Measurements from ENCODE around the gene MAG. TPM values are rescaled to one million over a fixed set of nuclear protein-coding genes. Genes with fewer than 3 reads are reported as not detected.

MAG gene
- polyA plus RNA-seq, 1 experiment: not detected

DNA sequence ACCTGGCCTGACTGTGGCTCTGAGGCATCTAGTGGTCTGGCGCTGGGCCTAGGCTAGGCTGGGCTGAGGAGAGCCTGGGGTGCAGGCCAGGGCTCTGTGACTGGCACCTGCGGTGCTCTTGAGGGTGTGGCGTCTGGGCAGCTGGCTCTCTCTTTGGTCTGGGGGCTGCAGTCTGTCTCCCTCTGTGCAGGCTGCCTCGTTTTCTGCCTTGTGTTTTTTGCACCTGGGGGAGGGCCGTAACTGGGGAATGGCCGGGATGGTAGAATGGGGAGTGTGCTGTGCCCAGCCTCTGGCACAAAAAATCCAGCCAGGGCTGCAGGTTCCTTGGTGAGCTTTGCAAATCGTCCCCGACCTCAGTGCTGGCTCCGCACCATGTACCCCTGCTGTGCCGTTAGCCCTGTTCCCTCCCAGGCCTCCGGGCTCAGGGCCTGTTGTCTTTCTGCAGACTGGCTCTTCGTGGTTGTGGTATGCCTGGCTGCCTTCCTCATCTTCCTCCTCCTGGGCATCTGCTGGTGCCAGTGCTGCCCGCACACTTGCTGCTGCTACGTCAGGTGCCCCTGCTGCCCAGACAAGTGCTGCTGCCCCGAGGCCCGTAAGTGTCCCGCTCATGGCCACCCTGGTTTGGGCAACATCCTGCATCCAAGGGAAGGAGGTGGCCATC is 29.7 kb upstream of the MAG start:
- Histone ChIP-seq H3K4me3 (ENCODE audit: low read depth, low read length) (no peak overlapping the region), H3K27me3 (ENCODE audit: control insufficient read depth, insufficient read depth, low read length) (peaks cover 6% of the 10 kb centered on the region), H3K36me3 (ENCODE audit: control insufficient read depth, insufficient read depth, low read length) (peaks cover 2% of the 10 kb centered on the region; the same call in 1 of the 2 replicates)
- DNase-seq (ENCODE audit: low read depth): no peak
- ChIA-PET POLR2A (no interaction called here), CTCF (interaction anchor here (1.5 kb wide), 1 partner anchor 127 kb away, joined by 4 read pairs; the partner anchor contains the start of gene LGI4)
- TF ChIP-seq, protein P1, sequence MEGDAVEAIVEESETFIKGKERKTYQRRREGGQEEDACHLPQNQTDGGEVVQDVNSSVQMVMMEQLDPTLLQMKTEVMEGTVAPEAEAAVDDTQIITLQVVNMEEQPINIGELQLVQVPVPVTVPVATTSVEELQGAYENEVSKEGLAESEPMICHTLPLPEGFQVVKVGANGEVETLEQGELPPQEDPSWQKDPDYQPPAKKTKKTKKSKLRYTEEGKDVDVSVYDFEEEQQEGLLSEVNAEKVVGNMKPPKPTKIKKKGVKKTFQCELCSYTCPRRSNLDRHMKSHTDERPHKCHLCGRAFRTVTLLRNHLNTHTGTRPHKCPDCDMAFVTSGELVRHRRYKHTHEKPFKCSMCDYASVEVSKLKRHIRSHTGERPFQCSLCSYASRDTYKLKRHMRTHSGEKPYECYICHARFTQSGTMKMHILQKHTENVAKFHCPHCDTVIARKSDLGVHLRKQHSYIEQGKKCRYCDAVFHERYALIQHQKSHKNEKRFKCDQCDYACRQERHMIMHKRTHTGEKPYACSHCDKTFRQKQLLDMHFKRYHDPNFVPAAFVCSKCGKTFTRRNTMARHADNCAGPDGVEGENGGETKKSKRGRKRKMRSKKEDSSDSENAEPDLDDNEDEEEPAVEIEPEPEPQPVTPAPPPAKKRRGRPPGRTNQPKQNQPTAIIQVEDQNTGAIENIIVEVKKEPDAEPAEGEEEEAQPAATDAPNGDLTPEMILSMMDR (IDR thresholded peaks at IDR 0.05; ENCODE audit: insufficient read depth, low read depth, low read length): no peak

DNA sequence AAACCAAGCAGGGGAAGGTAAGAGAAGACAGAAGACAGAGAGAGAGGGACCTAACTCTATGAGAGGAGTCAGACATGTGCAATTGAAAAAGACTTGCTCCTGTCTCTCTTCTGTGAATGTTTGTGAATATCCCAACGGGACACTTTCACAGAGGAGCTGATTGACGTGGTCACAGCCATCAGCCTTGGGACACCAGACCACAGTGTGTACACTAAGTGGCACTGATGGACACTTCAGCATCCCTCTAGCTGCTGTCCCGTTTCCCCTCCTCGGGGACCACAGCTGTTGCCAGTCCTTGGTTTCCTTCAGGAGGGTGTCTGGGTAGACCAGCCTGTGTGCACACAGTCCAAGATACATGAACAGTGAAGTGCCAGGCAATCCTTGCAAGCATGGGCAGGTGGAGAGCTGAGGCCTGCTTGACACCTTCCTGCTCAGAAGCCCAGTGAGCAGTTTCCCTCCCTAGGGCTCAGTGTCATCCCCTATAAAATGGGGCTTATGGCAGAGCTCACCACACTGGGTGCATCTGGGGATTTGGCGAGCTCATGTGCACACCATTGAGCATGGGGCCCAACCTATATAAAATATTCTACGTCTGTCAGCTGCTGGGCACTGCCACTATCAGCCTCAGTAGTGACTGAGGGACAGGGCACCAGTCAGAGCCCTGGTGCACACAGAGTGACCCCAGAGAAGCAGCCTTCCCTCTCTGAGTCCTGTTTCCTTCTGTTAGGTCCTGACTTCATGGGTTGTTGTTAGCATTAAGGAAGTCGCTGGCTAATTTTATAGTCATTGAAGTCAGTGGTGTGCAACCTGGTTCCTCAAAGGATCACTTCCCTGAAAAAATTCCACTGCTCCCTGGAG is 27.5 kb upstream of the MAG start:
- Histone ChIP-seq H3K4me3 (ENCODE audit: low read depth, low read length) (no peak overlapping the region), H3K36me3 (ENCODE audit: control insufficient read depth, insufficient read depth, low read length) (peaks cover 2% of the 10 kb centered on the region; the same call in 1 of the 2 replicates), H3K27me3 (ENCODE audit: control insufficient read depth, insufficient read depth, low read length) (peaks cover 2% of the 10 kb centered on the region; the same call in 1 of the 2 replicates)
- ChIA-PET POLR2A (no interaction called here), CTCF (interaction anchor here (0.8 to 1.7 kb wide), 5 partner anchors 122 to 197 kb away, joined by 3 to 7 read pairs (median 3); partner anchors contain the start of gene FXYD7)
- no peak for DNase-seq (ENCODE audit: low read depth)
- TF ChIP-seq, protein P1 (IDR thresholded peaks at IDR 0.05; ENCODE audit: insufficient read depth, low read depth, low read length): no peak

DNA sequence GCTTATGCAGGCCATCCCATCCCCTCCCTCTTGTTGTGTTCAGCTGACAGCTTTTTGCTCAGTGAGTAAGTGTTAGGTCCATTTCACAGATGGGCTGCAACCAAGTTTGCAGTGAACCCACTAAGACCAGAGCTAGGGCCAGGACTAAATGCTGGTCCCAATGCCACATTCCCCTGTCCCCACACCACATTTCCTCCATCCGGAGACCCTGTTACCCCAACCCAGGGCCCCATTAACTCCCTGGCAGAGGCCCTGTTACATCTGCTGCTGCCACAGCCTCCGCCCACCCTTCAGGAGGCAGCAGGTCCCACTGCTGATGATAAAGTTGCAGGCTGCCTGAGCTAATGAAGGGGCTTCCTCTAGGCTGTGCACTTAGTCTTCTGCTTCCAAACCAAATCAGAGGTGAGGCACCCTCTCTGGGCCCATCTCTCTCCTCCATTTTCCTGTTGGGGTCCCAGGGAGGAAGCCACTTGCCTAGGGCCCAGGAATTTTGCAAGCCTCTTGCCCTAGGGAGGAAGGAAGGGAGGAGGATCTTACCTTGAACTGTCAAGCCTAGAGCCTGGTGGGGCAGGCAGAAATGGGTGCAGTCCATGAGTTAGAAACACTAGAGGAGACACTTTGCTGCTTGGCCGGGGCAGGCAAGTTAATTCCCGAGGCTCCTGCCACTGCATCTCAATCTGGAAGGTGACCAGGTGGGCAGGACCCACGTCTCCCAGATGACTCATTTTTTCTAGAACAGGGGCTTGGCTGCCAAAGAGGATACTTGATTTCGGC is 26.6 kb upstream of the MAG start:
- ChIA-PET POLR2A (no interaction called here), CTCF (interaction anchor here (0.8 to 1.7 kb wide), 3 partner anchors 123 to 198 kb away, joined by 3 to 7 read pairs (median 4); partner anchors contain the start of gene FXYD7)
- H3K27me3 ChIP-seq (ENCODE audit: control insufficient read depth, insufficient read depth, low read length): peaks cover 2% of the 10 kb centered on the region; the same call in 1 of the 2 replicates
- no peak for DNase-seq (ENCODE audit: low read depth)
- no peak overlapping the region for H3K4me3 ChIP-seq (ENCODE audit: low read depth, low read length)
- H3K36me3 ChIP-seq (ENCODE audit: control insufficient read depth, insufficient read depth, low read length): peaks cover 4% of the 10 kb centered on the region
- TF ChIP-seq, protein P1 (IDR thresholded peaks at IDR 0.05; ENCODE audit: insufficient read depth, low read depth, low read length): no peak

DNA sequence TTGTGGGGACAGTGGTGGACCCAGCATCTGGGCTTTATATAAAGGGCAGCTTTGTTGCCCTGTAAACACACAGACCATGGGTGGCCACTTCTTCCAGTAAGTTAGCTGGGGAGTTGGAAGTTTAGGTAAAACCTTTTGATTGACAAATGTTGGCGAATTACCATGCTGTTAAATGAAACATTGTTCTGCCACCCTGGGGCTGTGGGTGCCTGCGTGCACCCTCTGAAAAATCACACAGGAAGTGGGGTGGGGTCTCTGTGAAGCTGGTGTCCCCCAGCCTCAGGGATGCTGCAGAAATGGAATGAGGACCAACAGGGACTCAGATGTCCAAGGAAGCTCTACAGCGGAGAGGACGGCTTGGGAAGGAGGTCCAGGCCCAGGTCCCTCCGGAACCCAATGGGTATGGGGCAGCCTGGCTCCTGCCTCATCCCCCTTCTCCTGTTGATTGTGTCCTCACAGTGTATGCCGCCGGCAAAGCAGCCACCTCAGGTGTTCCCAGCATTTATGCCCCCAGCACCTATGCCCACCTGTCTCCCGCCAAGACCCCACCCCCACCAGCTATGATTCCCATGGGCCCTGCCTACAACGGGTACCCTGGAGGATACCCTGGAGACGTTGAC is 26.0 kb upstream of the MAG start:
- CTCF ChIA-PET: interaction anchor here (1.7 kb wide), 1 partner anchor 199 kb away, joined by 4 read pairs; no protein-coding TSS in a partner anchor
- Histone ChIP-seq H3K4me3 (ENCODE audit: low read depth, low read length) (no peak overlapping the region), H3K27me3 (ENCODE audit: control insufficient read depth, insufficient read depth, low read length) (no peaks in the 10 kb centered on the region), H3K36me3 (ENCODE audit: control insufficient read depth, insufficient read depth, low read length) (peaks cover 7% of the 10 kb centered on the region)
- TF ChIP-seq, protein P1 (IDR thresholded peaks at IDR 0.05; ENCODE audit: insufficient read depth, low read depth, low read length): no peak
- POLR2A ChIA-PET: no interaction called here
- no peak for DNase-seq (ENCODE audit: low read depth)
